PC-3 (cell line): ENCODE data around the gene GFPT2. TPM values are rescaled to one million over a fixed set of nuclear protein-coding genes. Genes with fewer than 3 reads are reported as not detected.
A peak's percentile ranks its signal among the peaks of the same experiment; 100 is the strongest.

Experiments
- ATAC-seq: fragments of 200-7000 bp; cut with Tn5 transposase; 2 replicates; pipeline ENCODE4 v1.9.1; 2020; ENCODE audit warnings: mild to moderate bottlenecking, moderate library complexity
- BruUV-seq: library from RNA; stranded (reverse); fragments of 400-500 nt; replicated peaks from 2 replicates; lab custom pipeline; 2021; lab: Mats Ljungman, UMichigan
- CTCF ChIA-PET: fragments of 300-600 bp; sonication (Branson Sonifier 250); formaldehyde crosslinking; loops from one replicate; lab custom pipeline; 2022; ENCODE audit warnings: antibody characterized with exemption; lab: Charles Lee
- POLR2A ChIA-PET: fragments of 300-600 bp; sonication (Branson Sonifier 250); formaldehyde crosslinking; loops from one replicate; lab custom pipeline; 2022; ENCODE audit warnings: antibody characterized with exemption; ENCODE audit not compliant: unreplicated experiment; lab: Charles Lee
- DNase-seq: peaks from one replicate; pipeline ENCODE4 v3.0.0-alpha.2; 2015
- H2AFZ ChIP-seq: fragments of 300-600 bp; sonication (generic); 2 replicates; pipeline ENCODE4 v1.6.0; 2016; ENCODE audit warnings: antibody characterized with exemption, low read length
- H3F3A ChIP-seq: fragments of 300-600 bp; sonication (generic); one replicate; pipeline ENCODE4 v1.6.0; 2017; ENCODE audit warnings: antibody characterized with exemption, low read length, control low read depth, mild to moderate bottlenecking; ENCODE audit not compliant: unreplicated experiment
- H3K27ac ChIP-seq: fragments of 300-600 bp; sonication (generic); 2 replicates; pipeline ENCODE4 v1.5.1; 2016; ENCODE audit warnings: mild to moderate bottlenecking, low read length
- H3K27me3 ChIP-seq: fragments of 300-600 bp; sonication (generic); 2 replicates; pipeline ENCODE4 v1.6.1; 2016; ENCODE audit warnings: low read length, mixed read lengths
- H3K36me3 ChIP-seq: fragments of 300-600 bp; sonication (generic); 2 replicates; pipeline ENCODE4 v1.6.1; 2016; ENCODE audit warnings: low read depth, mixed run types, low read length, mixed read lengths
- H3K4me1 ChIP-seq: fragments of 300-600 bp; sonication (generic); 2 replicates; pipeline ENCODE4 v1.5.1; 2016; ENCODE audit warnings: low read length; ENCODE audit not compliant: insufficient read depth
- H3K4me2 ChIP-seq: fragments of 300-600 bp; sonication (generic); 2 replicates; pipeline ENCODE4 v1.6.0; 2016; ENCODE audit warnings: low read length
- H3K4me3 ChIP-seq: fragments of 300-600 bp; sonication (generic); 2 replicates; pipeline ENCODE4 v1.5.1; 2016; ENCODE audit warnings: mild to moderate bottlenecking, low read length, mixed read lengths
- H3K79me2 ChIP-seq: fragments of 300-600 bp; sonication (generic); 2 replicates; pipeline ENCODE4 v1.6.1; 2017; ENCODE audit warnings: low read length, mixed read lengths
- H3K9ac ChIP-seq: fragments of 300-600 bp; sonication (generic); 2 replicates; pipeline ENCODE4 v1.6.0; 2016; ENCODE audit warnings: mild to moderate bottlenecking, low read length
- H3K9me2 ChIP-seq: fragments of 300-600 bp; sonication (generic); replicated peaks from 2 replicates; pipeline ENCODE4 v1.6.1; 2016; ENCODE audit warnings: mixed run types, low read length, mixed read lengths
- H3K9me3 ChIP-seq: fragments of 300-600 bp; sonication (generic); 2 replicates; pipeline ENCODE4 v1.6.1; 2016; ENCODE audit warnings: low read length, mixed read lengths
- H4K20me1 ChIP-seq: fragments of 300-600 bp; sonication (generic); 2 replicates; pipeline ENCODE4 v1.6.1; 2016; ENCODE audit warnings: low read length, mixed read lengths
- CTCF ChIP-seq: fragments of 300-600 bp; sonication (generic); conservative IDR thresholded peaks from 2 replicates; pipeline ENCODE4 v1.5.1; 2017; ENCODE audit warnings: antibody characterized with exemption, low read depth, mild to moderate bottlenecking, low read length
- EZH2 ChIP-seq: fragments of 300-600 bp; sonication (generic); IDR thresholded peaks from one replicate; pipeline ENCODE4 v1.6.1; 2017; ENCODE audit warnings: antibody characterized with exemption, mild to moderate bottlenecking, low read length; ENCODE audit not compliant: unreplicated experiment
- EZH2phosphoT487 ChIP-seq: fragments of 300-600 bp; sonication (generic); IDR thresholded peaks from 2 replicates; pipeline ENCODE4 v1.6.1; 2018; ENCODE audit warnings: mild to moderate bottlenecking, antibody characterized with exemption, low read length, borderline replicate concordance
- intact Hi-C: fragments of 100-400 bp; cut with micrococcal nuclease; formaldehyde crosslinking; loops from 2 replicates; pipeline ENCODE4 v1.9.0; 2023
- total RNA-seq: library from RNA; depleted of rRNA; stranded (reverse); fragments of >200 nt; gene quantifications from 2 replicates; pipeline ENCODE4 v1.2.3, GENCODE V29; 2014

GFPT2 gene
- total RNA-seq, 1 experiment from 2014 or later = 2.2 TPM

- DNase-seq (no peak), ATAC-seq (no peak)
- no peak overlapping the region for H3K9ac ChIP-seq
- CTCF ChIA-PET = no interaction called here
- no peak overlapping the region for H3K4me2 ChIP-seq
- no peaks in the 10 kb centered on the region for H3F3A ChIP-seq
- no peaks in the 10 kb centered on the region for H4K20me1 ChIP-seq
- H3K36me3 ChIP-seq = no peaks in the 10 kb centered on the region
- no peak overlapping the region for H3K27ac ChIP-seq
- H3K4me3 ChIP-seq = no peak overlapping the region
- H3K9me3 ChIP-seq = no peaks in the 10 kb centered on the region
- no peaks in the 10 kb centered on the region for H3K79me2 ChIP-seq
- no peaks in the 10 kb centered on the region for H3K4me1 ChIP-seq
- intact Hi-C loops = no loop called here
- H2AFZ ChIP-seq = no peak overlapping the region
- POLR2A ChIA-PET = no interaction called here
- H3K27me3 ChIP-seq = no peaks in the 10 kb centered on the region
- no peaks in the 10 kb centered on the region for H3K9me2 ChIP-seq
- no TSS peak for BruUV-seq
- no peak for TF ChIP-seq EZH2phosphoT487
- no peak for TF ChIP-seq EZH2
- no peak for TF ChIP-seq CTCF
These were observed 49.7 kb downstream of the GFPT2 start for GRCh38 chr5:180303226-180304015.

- H3K4me2 ChIP-seq = peak overlapping the region; percentile 72
- H2AFZ ChIP-seq = no peak overlapping the region
- H3K9me3 ChIP-seq = no peaks in the 10 kb centered on the region
- H3K79me2 ChIP-seq = no peaks in the 10 kb centered on the region
- no peaks in the 10 kb centered on the region for H3K4me1 ChIP-seq
- CTCF ChIA-PET = no interaction called here
- DNase-seq (peak; percentile 51), ATAC-seq (peak; percentile 94)
- TF ChIP-seq EZH2phosphoT487 (no peak), CTCF (no peak), EZH2 (no peak)
- POLR2A ChIA-PET = no interaction called here
- no TSS peak for BruUV-seq
- H3K27me3 ChIP-seq = no peaks in the 10 kb centered on the region
- intact Hi-C loops = no loop called here
- H3K36me3 ChIP-seq = no peaks in the 10 kb centered on the region
- peak overlapping the region; percentile 41; the same call in 1 of the 2 replicates for H3K27ac ChIP-seq
- H3F3A ChIP-seq = no peaks in the 10 kb centered on the region
- H3K4me3 ChIP-seq = 0 out of 2 replicates have a peak overlapping the region, but pooled peaks have one; percentile 38
- H3K9ac ChIP-seq = 0 out of 2 replicates have a peak overlapping the region, but pooled peaks have one; percentile 20
- no peaks in the 10 kb centered on the region for H3K9me2 ChIP-seq
- H4K20me1 ChIP-seq = no peaks in the 10 kb centered on the region
These were observed 50.9 kb downstream of the GFPT2 start for GRCh38 chr5:180302256-180302655.

- POLR2A ChIA-PET = no interaction called here
- no peaks in the 10 kb centered on the region for H4K20me1 ChIP-seq
- DNase-seq = no peak
- CTCF ChIA-PET = no interaction called here
- intact Hi-C loops = no loop called here
- no peaks in the 10 kb centered on the region for H3K79me2 ChIP-seq
- no TSS peak for BruUV-seq
- no peaks in the 10 kb centered on the region for H3K9me3 ChIP-seq
- H3K27me3 ChIP-seq = no peaks in the 10 kb centered on the region
- no peak overlapping the region for H3K4me2 ChIP-seq
- H3K36me3 ChIP-seq = no peaks in the 10 kb centered on the region
- H3F3A ChIP-seq = no peaks in the 10 kb centered on the region
- no peak overlapping the region for H3K9ac ChIP-seq
- H3K27ac ChIP-seq = no peak overlapping the region
- TF ChIP-seq EZH2phosphoT487 = no peak
- TF ChIP-seq CTCF = no peak
- no peak for TF ChIP-seq EZH2
- H3K4me3 ChIP-seq = no peak overlapping the region
- no peaks in the 10 kb centered on the region for H3K4me1 ChIP-seq
- H3K9me2 ChIP-seq = no peaks in the 10 kb centered on the region
- H2AFZ ChIP-seq = no peak overlapping the region
- ATAC-seq = no peak
These were observed 51.9 kb downstream of the GFPT2 start for GRCh38 chr5:180301253-180301652.
